HS-5 (cell line): Measurements from ENCODE around the gene PSMG3.
A peak's percentile ranks its signal among the peaks of the same experiment; 100 is the strongest.

ENCODE experiments used
- DNase-seq: peaks from one replicate; pipeline ENCODE4 v3.0.0-alpha.2; 2012; ENCODE audit warnings: low read depth

PSMG3 gene

GRCh38 chr7:1579481-1580421 is 9.9 kb upstream of the PSMG3 start:
- DNase-seq = no peak

- DNase-seq = no peak
Observed at GRCh38 chr7:1578513-1578912, 8.7 kb upstream of the PSMG3 start.

GRCh38 chr7:1576521-1577253 is 6.9 kb upstream of the PSMG3 start:
- no peak for DNase-seq

DNA sequence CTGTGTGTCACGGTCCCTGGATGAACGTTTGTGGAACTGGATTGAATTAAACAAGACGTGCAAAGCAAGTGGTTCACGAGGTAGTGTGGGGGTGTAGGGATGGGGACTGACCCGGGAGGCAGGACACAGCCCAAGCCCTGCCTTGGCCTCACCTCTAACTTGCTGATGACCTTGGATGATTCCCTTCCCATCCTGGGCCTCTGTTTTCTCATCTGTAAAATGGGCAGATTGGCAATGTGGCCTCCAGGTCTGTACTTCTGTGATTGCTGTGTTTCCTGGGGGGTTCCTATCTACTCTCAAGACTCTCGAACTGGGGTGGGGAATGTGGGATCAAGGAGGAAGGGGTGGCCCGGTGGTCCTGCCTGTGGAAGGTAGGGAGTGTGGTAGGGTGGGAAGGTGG is 6.0 kb upstream of the PSMG3 start:
- no peak for DNase-seq

DNA sequence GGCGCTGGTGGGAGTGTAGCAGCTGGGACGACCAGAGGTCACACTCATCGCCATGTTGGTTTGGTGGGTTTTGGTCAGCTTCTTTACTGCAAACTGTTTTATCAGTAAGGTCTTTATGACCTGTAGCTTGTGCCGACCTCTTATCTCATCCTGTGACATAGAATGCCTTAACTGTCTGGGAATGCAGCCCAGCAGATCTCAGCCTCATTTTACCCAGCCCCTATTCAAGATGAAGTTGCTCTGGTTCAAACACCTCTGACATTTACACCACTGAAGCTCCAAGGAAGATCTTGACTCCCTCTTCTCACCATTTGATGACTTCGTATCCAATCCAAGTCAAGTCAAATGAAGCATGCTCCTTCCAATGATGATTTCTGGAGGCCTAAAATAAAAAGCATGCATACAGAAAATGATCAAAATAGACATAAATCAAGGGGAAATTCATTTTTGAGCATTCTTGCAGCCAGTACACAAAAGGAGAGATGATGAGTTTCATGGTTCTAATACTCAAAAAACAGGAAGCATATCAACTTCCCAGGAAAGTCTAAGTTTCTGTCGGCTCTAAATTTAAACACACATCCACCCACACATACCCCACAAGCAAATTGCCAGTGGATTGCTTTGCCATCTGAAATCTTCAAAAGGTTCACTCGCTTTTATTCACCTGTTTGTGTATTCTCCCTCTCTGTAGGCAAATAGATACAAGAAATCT is 2.4 kb upstream of the PSMG3 start:
- no peak for DNase-seq

- DNase-seq = no peak
Observed at GRCh38 chr7:1569440-1569832, 396 bp downstream of the PSMG3 start.

- no peak for DNase-seq
Observed at GRCh38 chr7:1569016-1569415, 816 bp downstream of the PSMG3 start.

- DNase-seq = no peak
Observed at GRCh38 chr7:1567896-1568510, 1.8 kb downstream of the PSMG3 start.

DNA sequence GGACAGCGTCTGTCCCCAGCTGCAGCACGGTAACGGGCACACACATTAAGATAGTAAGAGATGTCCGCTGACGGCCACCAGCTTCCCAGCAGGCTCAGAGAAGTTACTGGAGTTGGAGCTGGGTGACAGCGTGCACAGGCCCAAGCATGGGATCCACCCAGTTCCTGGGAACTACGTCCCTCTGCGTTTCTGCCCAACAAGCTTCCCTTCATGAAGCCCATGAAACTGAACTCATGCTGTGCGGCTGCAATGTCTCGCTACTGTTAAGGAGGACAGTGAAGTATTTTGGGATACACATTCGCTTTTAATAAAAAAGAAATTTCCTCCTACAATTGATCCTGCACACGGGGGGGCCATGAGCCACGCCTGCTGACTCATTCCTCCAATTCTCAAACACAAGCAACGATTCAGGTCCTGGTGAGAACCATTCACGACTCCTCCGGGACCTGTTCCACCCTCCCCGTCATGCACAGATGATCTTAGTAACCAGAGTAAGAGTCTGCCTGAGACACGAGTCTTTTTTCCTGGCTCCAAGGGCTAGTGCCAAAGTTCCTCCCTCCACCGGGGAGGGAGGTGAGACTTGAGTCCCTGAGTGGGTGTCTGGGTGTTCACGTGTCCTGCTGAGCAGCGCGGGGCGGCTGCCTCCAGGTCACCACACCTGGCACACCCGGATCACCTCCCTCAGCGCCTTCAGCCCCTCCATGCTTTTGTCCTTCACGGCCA is 2.6 kb downstream of the PSMG3 start:
- peak; percentile 69 for DNase-seq

GRCh38 chr7:1566687-1567048 is 3.2 kb downstream of the PSMG3 start:
- DNase-seq = no peak

DNA sequence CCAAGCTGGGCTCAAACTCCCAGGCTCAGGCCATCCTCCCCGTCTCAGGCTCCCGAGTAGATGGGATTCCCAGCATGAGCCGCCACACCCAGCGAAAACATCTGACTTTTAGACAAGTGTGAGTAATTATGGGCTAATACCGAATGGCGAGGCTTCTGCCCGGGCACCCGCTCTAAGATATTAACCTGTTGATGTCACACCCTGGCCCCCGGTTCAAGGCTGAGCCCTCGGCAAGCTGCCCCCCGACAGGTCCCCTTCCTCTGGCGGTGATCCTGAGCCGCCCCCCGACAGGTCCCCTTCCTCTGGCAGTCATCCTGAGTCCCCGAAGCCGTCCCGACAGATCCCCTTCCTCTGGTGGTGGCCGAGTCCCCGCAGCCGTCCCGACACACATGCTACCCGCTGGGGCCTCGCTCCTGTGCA is 5.2 kb downstream of the PSMG3 start:
- DNase-seq = no peak

- DNase-seq = no peak
Observed at GRCh38 chr7:1563981-1564602, 5.7 kb downstream of the PSMG3 start.

GRCh38 chr7:1562597-1563051 is 7.2 kb downstream of the PSMG3 start:
- no peak for DNase-seq

DNA sequence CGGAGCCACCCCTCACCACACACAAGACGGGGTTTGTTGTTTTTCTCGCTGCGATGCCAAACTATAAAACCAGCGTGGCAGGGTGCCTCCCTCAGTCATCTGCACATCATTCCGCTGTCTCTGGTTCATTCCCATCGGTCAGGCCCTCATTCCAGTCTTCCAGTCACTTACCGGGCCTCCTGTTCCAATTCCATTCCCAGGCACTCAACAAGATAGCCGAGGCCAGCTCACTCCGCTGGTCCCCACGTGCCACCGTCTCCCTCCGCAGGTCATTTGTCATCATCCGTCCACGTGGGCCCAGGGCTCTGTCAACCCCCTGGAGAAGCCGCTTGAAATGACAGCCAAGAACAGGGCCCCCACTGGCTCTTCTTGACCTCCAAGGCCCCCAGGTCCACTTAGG is 7.7 kb downstream of the PSMG3 start:
- DNase-seq = no peak

GRCh38 chr7:1561036-1561940 is 8.5 kb downstream of the PSMG3 start:
- DNase-seq = no peak

GRCh38 chr7:1560620-1561031 is 9.2 kb downstream of the PSMG3 start:
- DNase-seq = no peak

GRCh38 chr7:1559626-1560590 is 9.9 kb downstream of the PSMG3 start:
- no peak for DNase-seq

DNA sequence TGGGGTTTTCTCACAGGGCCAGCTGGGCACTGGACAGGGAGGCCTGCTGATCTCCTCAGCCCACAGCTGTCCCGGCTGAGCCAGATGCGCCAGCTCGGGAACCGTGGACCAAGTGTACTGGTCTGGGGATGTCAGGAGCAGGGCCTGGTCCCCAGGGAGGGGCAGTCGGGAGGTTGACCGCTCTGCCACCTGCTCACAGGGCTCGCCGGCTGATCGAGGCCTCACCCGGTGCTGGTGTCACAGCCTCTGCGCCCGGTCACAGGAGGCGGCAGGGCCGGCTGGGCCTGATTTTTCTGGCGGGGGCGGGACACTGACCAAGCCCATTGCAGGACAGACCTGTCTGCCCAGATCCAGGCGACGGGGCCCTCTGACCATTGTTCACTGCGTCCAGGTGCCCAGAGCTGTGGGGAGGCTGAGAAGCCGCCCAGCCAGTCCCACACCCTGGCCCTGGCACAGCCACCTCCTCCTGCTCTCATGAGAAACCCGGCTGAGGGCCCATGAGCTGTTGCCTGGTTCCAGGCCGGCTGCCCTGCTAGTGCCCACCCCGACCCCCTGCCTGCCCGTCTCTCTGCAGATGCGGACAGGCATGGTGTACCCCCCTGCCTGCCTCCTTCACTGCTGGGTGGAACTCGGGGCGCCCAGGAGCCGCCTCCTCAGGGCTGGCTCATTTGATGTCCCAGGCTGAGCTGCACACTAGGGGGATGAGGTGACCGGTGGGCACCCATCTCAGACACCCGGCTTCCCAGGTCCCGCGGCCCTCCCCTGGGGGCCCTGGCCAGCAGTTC is 10.8 kb downstream of the PSMG3 start:
- no peak for DNase-seq
